ENCODE data around the gene RPL13. TPM values are rescaled to one million over a fixed set of nuclear protein-coding genes. Genes with fewer than 3 reads are reported as not detected.

The RPL13 gene
- total RNA-seq, 2 experiments from 2014 or later: 2,645 to 2,648 TPM

DNA sequence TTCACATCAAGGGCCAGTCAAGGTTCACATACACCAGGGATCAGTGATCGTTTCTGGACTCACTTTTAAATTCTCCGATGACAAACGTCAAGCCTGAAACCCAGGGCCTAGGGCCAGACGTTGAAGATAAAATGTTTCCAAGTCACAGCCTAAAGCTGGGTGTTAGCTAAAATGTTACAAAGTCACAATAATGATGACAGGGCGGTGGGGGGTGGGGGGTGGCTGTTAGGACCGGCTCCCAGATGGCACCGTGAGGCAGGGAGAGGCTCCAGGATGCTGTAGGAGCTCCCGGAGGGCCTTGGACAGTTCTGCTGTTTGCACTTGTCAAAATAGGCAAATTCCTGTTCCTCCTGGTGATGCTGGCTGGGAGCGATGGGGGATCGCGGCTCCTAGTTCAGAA, 16.4 kb upstream of the RPL13 start:
- ChIA-PET POLR2A (interaction anchor here (0.5 kb wide), 1 partner anchor 11 kb away, joined by 7 read pairs; no protein-coding TSS in a partner anchor), CTCF (interaction anchor here (1.1 kb wide), 1 partner anchor 255 kb away, joined by 3 read pairs; no protein-coding TSS in a partner anchor)

DNA sequence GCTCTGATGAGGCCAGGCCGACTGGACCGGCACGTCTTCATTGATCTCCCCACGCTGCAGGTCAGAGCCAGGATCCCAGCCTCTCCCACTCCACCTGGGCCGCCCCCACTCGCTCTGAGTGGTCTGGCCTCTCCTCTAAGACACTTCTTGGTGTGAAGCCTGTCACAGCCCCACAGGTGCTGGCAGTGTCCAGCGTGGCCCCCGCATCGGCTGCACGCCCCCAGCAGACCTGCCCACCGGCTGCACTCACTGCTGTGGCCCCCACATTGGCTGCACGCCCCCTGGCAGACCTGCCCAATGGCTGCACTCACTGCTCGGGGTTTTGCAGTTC, 15.8 kb upstream of the RPL13 start:
- POLR2A ChIA-PET: interaction anchor here (0.5 kb wide), 1 partner anchor 10 kb away, joined by 7 read pairs; no protein-coding TSS in a partner anchor
- CTCF ChIA-PET: interaction anchor here (1.1 kb wide), 1 partner anchor 255 kb away, joined by 3 read pairs; no protein-coding TSS in a partner anchor

DNA sequence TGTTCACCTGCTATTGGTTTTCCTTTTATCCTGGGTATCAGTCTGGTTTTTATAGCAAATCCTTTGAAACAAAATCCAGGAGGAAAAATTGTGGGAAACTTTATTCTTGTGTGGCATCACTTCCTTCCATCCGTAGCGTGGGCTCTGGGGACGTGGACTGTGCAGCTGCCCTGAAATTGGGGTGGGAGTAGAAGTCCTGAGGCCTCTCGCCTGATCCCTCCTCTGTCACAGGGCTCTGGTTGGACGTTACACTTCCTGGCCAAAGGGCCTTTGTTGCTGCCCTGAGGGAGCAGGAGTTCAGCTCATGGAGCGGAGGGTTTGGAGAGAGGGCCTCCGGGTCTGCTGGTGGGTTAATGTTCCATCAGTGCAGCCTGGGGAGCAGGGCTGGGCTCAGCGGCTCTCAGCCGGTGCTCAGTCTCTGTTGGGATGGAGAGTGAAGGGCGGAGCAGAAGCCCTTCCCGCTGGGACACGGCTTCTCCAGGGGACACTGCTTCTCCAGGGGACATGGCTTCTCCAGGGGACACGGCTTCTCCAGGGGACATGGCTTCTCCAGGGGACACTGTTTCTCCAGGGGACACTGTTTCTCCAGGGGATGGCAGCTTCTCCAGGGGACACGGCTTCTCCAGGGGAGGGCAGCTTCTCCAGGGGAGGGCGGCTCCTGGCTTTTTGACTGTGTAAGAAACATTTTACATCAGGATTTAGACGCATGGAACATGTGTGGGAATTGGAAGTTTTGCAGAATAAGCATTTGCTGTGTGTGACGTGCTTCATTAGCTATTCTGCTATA, 15.2 kb upstream of the RPL13 start:
- ChIA-PET POLR2A (no interaction called here), CTCF (no interaction called here)

DNA sequence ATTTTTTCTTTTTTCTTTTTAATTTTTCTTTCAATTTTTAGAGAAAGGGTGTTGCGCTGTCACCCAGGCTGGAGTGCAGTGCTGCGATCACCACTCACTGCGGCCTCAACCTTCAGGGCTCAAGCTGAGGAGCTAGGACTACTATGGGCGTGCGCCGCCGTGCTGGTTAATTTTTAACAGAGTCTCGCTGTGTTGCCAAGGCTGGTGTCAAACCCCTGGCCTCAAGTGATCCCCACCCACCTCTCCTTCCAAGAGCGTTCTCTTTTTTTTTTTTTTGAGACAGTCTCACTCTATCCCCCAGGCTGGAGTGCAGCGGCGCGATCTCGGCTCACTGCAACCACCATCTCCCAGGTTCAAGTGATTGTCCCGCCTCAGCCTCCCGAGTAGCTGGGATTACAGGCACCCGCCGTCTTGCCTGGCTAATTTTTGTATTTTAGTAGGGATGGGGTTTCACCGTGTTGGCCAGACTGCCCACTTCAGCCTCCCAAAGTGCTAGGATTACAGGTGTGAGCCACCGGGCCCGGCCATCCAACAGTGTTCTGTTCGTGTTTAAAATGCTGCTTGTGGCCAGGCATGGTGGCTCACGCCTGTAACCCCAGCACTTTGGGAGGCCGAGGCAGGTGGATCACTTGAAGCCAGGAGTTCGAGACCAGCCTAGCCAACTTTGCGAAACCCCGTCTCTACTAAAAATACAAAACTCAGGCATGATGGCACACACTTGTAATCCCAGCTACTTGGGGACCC, 14.5 kb upstream of the RPL13 start:
- ChIA-PET POLR2A (no interaction called here), CTCF (interaction anchor here (0.6 kb wide), 1 partner anchor 174 kb away, joined by 3 read pairs; no protein-coding TSS in a partner anchor)

DNA sequence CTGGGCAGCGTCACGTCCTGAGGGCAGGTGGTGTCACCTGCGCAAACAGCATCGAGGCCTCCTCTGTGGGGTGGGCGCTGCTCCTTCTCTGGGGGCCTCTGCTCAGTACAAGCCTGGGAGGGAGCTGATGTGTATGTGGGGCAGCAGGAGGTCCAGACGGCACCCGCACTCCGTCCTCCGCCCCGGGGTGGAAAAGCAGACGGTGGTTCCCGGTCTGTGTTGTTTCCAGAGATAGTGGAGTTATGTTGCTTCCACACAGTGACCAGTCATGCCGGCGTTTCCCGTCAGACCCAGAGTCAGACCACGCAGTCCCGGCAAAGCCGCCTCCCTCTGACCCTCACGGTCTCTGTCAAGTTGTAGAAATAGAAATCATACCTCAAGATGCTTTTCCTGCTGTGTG, 13.7 kb upstream of the RPL13 start:
- ChIA-PET CTCF (no interaction called here), POLR2A (no interaction called here)

DNA sequence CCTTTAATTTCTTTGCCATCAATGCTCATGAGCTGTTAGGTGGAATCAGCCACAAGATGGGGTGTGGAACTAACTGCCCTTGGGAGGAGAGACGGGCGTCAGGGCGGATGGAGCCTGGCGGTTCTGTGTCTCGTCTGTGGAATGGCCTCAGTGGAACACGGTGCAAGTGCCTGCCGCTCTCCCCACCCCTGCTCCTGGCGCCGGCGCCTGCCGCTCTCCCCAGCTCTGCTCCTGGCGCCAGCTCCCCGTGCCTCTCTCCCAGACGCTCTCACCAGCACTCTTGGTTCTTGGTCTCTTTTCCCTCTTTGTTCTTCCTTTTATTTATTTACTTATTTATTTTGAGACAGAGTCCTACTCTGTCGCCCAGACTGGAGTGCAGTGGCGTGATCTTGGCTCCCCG, 13.2 kb upstream of the RPL13 start:
- ChIA-PET POLR2A (no interaction called here), CTCF (no interaction called here)

DNA sequence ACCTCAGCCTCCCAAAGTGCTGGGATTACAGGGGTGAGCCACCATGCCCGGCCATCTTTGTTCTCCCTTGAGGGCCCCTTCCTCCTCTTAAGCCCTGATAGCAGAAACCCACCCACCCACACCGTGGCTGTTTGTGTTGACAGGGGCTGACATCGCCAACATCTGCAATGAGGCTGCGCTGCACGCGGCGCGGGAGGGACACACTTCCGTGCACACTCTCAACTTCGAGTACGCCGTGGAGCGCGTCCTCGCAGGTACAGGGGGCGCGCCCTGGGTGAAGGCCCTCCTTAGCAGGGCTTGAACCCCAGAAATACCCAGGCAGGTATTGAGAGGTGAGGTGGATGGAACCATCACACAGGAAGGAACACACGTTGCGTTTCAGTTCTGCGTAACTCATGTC, 12.6 kb upstream of the RPL13 start:
- CTCF ChIA-PET: no interaction called here
- POLR2A ChIA-PET: no interaction called here

DNA sequence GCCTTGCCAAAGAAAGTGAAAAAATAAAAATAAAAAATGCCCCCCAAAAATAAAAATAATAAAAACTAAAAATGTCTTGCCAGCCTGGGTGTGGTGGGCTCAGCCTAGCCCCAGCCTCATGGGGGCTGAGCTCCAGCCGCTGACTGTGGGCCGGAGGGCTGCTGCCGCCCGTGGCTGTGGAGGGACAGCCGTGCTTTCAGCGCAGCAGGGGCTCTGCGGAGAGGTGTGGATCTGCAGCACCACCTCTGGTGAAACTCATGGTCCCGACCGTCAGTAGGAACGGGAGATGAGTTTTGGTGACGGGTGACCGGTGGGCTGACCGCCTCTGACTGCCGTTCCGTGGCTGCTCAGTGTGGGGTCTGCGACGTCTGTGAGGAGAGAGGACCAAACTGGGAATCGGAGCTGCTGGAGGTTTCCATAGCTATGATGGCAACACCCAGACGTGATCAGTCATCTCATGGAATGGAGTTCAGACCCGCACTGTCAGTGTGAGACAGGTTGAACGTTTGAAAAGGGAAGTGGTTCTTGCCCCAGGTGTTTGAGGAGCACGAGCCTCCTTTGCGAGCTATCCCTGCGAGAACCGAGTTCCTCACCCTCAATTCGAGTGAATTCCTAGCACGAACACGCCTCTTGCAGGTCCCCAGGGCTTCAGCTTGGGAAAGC, 12.0 kb upstream of the RPL13 start:
- POLR2A ChIA-PET: no interaction called here
- CTCF ChIA-PET: interaction anchor here (1.5 kb wide), 1 partner anchor 11 kb away, joined by 5 read pairs; no protein-coding TSS in a partner anchor

DNA sequence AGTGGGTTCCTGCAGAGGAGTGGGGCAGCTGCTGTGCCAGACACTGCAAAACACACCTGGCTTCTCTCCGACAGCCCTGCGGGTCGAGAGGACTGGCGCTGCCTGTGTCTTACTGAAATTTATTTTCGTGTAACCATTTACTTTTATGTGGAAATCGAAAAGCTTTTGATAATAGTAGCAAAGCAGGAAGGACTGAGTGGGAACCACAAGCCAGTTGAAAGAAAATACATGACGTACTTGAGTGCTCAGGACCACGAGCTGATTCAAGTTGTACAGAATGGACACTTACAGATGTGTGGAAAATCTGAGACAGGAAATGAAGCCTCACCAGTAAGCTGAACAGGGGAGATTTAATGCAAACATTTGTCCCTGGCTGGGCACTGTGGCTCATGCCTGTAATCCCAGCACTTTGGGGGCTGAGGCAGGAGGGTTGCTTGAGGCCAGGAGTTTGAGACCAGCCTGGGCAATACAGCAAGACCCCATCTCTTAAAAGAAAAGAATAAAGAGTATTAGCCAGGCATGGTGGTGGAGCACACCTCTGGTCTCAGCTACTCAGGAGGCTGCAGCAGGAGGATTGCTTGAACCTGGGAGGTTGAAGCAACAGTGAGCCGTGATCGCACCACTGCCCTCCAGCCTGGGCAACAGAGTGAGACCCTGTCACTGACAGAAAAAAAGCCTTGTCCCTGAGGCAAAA, 11.3 kb upstream of the RPL13 start:
- POLR2A ChIA-PET: no interaction called here
- CTCF ChIA-PET: interaction anchor here (0.8 to 1.5 kb wide), 3 partner anchors 9 to 25 kb away, joined by 3 to 5 read pairs (median 3); no protein-coding TSS in a partner anchor

DNA sequence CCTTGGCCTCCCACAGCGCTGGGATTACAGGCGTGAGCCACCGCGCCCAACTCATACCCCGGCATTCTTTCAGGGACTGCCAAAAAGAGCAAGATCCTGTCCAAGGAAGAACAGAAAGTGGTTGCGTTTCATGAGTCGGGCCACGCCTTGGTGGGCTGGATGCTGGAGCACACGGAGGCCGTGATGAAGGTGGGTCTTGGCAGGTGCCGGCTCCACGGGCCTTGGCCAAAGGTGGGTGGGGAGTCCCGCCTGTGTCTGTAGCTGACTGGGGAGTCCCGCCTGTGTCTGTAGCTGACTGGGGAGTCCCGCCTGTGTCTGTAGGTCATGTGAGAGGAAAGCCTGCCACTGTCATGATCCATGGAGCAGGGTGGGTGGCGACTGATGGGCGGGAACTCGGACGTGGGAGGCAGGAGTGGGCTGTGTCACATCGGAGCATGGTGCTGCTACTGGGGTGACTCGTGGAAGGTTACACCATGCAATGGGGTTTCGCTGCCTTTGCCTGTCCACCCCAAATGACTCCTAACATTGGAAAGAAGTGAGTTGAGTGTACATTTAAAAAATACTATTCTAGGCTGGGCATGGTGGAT, 10.0 kb upstream of the RPL13 start:
- ChIA-PET CTCF (no interaction called here), POLR2A (interaction anchor here (0.6 kb wide), 1 partner anchor 9 kb away, joined by 3 read pairs; no protein-coding TSS in a partner anchor)

DNA sequence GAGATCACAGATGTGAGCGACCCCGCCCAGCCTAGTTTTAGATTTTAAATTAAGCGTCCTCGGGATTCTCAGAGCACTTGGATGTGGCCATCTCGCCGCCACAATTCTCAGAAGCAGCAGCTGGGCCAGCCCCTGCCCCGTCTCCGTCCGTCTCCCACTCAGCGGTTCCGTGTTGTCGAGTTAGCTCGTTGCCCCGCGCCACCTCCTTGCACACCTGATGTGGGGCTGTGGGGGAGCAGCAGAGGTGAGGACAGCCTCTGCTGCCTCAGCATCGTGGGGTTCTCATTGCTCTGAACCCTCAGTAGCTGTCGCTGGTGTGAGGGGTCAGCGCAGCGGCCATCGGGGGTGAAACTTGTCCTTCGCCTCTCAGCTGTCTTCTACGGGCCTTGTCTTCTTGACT, 8.2 kb upstream of the RPL13 start:
- CTCF ChIA-PET: no interaction called here
- POLR2A ChIA-PET: no interaction called here

DNA sequence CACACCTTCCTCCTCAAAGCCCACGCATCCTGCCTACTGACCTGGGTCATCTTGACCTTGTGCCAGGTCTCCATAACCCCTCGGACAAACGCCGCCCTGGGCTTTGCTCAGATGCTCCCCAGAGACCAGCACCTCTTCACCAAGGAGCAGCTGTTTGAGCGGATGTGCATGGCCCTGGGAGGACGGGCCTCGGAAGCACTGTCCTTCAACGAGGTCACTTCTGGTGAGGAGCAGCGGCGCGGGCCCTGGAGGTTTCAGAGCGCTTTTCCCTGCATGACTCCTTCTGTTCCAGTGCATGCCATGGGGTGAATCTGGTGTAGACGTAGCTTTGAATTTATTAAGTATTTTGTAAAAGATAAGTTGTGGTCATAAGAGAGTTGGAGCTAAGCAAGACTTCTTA, 7.6 kb upstream of the RPL13 start:
- POLR2A ChIA-PET: no interaction called here
- CTCF ChIA-PET: no interaction called here

DNA sequence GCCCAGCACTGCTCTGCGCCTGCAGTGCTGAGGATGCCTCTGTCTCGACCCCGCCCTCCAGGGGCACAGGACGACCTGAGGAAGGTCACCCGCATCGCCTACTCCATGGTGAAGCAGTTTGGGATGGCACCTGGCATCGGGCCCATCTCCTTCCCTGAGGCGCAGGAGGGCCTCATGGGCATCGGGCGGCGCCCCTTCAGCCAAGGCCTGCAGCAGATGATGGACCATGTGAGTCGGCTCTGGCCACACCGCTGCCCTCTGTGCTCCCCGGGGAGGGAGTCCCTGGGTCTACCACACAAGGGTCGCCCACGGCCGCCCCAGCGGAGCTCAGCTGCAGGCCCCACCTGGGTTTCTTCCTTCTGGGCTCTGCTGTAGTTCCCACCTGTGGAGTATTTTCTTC, 6.7 kb upstream of the RPL13 start:
- CTCF ChIA-PET: no interaction called here
- POLR2A ChIA-PET: no interaction called here

DNA sequence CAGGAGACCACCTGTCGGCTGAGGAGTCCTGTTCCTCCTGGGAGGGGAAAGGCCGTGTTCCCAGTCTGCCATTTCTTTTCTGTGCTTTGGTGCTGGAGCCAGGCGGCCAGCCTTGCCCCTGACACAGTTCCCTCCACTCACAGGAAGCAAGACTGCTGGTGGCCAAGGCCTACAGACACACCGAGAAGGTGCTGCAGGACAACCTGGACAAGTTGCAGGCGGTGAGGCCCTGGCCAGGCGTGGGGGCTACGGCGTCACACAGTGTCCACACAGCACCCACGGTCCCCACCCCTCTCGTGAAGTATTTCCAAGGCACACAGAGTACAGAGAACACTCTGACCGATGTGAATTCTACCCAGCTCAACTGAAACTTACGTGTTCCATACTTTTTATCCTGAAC, 6.1 kb upstream of the RPL13 start:
- POLR2A ChIA-PET: interaction anchor here (0.7 kb wide), 1 partner anchor 10 kb away, joined by 7 read pairs; no protein-coding TSS in a partner anchor
- CTCF ChIA-PET: no interaction called here

DNA sequence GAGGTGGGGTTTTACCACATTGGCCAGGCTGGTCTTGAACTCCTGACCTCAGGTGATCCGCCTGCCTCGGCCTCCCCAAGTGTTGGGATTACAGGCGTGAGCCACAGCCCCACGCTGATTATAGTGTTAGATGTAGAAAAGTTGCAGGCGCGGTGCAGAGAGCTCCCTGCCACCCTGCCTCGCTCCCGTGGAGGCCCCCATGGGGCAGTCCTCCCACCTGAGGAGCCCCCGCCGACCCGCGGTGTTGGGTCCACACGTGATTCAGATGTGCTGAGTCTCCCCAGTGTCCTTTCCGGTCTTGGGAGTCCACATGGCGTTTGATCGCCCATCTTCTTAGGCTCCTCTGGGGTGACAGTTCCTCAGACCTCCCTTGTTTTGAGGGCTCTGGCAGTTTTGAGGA, 5.2 kb upstream of the RPL13 start:
- ChIA-PET POLR2A (interaction anchor here (0.6 kb wide), 1 partner anchor 128 kb away, joined by 3 read pairs; no protein-coding TSS in a partner anchor), CTCF (interaction anchor here (1.0 kb wide), 1 partner anchor 10 kb away, joined by 3 read pairs; no protein-coding TSS in a partner anchor)

DNA sequence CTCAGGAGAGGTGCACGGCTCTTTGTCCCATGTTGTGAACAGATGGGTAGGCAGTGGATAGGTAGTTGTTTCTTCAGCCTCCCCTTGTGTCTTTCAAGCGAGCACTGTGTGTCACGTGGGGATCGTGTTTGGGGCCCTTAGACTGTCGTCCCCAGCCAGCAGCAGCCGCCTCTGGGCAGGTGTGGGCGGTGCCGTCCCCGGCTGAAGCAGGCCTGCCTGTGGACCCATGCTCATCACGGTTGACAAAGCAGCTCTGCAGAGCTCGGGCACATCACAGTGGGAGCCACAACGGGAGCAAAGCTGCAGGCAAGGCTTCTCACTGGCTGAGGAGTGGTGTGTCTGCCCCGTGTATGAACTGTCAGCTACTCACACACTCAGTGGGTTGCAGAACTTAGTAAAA, 4.7 kb upstream of the RPL13 start:
- ChIA-PET CTCF (interaction anchor here (1.0 kb wide), 1 partner anchor 10 kb away, joined by 3 read pairs; no protein-coding TSS in a partner anchor), POLR2A (no interaction called here)

DNA sequence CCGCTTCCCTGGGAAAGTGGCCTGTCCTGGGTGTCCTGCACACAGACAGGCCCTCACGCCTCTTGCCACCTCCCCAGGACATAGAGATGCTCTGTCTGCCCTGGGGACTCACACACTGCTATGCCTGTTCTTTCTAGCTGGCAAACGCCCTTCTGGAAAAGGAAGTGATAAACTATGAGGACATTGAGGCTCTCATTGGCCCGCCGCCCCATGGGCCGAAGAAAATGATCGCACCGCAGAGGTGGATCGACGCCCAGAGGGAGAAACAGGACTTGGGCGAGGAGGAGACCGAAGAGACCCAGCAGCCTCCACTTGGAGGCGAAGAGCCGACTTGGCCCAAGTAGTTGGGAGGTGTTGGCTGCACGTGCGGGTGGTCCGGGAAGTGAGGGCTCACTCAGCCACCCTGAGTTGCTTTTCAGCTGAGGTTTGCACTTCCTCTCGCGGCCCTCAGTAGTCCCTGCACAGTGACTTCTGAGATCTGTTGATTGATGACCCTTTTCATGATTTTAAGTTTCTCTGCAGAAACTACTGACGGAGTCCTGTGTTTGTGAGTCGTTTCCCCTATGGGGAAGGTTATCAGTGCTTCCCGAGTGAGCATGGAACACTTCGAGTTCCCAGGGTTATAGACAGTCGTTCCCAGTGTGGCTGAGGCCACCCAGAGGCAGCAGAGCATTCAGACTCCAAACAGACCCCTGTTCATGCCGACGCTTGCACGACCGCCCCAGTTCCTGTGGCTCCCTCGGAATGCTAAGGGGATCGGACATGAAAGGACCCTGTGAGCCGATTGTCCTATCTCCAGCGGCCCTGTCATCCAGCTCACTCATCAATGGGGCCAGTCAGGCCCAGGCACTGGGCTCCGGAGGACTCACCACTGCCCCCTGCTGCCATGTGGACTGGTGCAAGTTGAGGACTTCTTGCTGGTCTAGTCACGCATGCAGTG, 3.5 kb upstream of the RPL13 start:
- ChIA-PET CTCF (interaction anchor here (0.8 to 1.0 kb wide), 2 partner anchors 7 to 242 kb away, joined by 3 read pairs; no protein-coding TSS in a partner anchor), POLR2A (no interaction called here)

Measured in activated CD8-positive, alpha-beta memory T cell treated with anti-CD3 and anti-CD28 coated beads for 36 hours (primary cell).